ENCODE measurements around the gene CRY2.

CRY2 gene

DNA sequence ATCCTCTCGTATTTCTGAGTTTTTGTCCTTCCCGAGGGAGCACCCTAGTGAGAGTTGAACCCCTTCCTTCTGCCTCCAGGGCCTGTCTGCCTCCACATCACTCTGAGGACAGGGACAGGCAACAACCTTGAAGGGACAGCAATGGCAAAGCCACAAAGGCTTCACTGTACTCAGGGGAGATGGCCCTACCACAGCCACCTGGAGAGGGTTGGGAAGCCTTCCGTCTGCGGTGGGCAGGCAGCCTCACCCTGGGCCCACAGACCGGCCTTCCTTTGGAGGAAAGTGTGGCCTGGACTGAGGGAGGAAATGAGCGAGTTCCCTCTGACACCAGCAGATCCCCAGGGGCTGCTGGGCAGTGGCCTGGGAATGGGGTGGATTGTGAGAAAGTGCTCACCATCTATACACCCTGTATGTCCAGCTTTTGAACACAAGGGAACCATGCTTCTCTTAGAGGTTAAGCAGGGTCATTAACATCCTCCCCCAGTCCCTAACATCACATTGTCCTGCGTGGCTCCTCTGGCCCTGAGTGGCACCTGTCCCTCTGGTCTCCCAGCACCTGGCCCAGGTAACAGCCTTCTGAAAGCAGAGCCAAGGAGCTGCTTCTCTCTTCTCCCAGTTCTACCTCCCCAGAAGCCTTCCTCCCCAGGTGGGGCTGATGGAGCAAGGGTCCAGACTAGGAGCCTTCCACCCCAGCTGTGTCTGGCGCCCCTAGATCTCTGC is 35.5 kb upstream of the CRY2 start:
- Histone ChIP-seq H3K4me1 (ENCODE audit: control insufficient read depth in 2 of 2, insufficient read depth in 1 of 2, low read depth in 1 of 2, low read length in 2 of 2) (peaks cover 3 to 7% of the 10 kb centered on the region in 2 donors), H3K9me3 (replicated peaks in 1 of 2; ENCODE audit: control insufficient read depth in 2 of 2, insufficient read depth in 1 of 2, low read depth in 1 of 2, low read length in 2 of 2) (no peaks in the 10 kb centered on the region), H3K4ac (ENCODE audit: low read length) (no peak overlapping the region), H4K8ac (ENCODE audit: low read depth, low read length) (no peak overlapping the region), H2BK15ac (ENCODE audit: low read length) (no peak overlapping the region), H2BK12ac (ENCODE audit: low read length) (no peak overlapping the region), H3K18ac (ENCODE audit: low read length) (no peak overlapping the region), H2AFZ (ENCODE audit: low read length) (no peak overlapping the region), H3K14ac (ENCODE audit: low read length) (no peak overlapping the region), H3K9ac (ENCODE audit: low read depth, low read length, poor library complexity) (no peak overlapping the region), H3K4me3 (ENCODE audit: low read length in 2 of 2) (no peak overlapping the region), H3K4me2 (ENCODE audit: insufficient read depth, low read length, poor library complexity, severe bottlenecking) (no peak overlapping the region), H3K36me3 (replicated peaks in 1 of 2; ENCODE audit: control insufficient read depth in 2 of 2, insufficient read depth in 2 of 2, low read length in 2 of 2) (peaks cover 15 to 35% of the 10 kb centered on the region in 2 donors), H2AK5ac (ENCODE audit: low read depth, low read length) (no peak overlapping the region), H3K23ac (ENCODE audit: low read depth, low read length, poor library complexity) (no peak overlapping the region), H3K27me3 (ENCODE audit: control insufficient read depth in 3 of 3, insufficient read depth in 3 of 3, low read depth in 1 of 3, low read length in 3 of 3) (no peaks in the 10 kb centered on the region), H3K27ac (replicated peaks; ENCODE audit: low read length) (no peak overlapping the region), H2BK5ac (ENCODE audit: low read length) (no peak overlapping the region), H2BK120ac (ENCODE audit: low read depth, low read length) (no peak overlapping the region), H4K91ac (ENCODE audit: low read depth, low read length, poor library complexity) (no peak overlapping the region), H3K79me1 (ENCODE audit: low read depth, low read length) (peaks cover 3% of the 10 kb centered on the region)
- no CpG with 5 or more reads among the region's 8 CpGs for WGBS, 2 donors (ENCODE audit: extremely low coverage in 2 of 2, insufficient read length in 2 of 2, insufficient replicate concordance in 1 of 2)
- DNase-seq (ENCODE audit: low spot score): no peak

DNA sequence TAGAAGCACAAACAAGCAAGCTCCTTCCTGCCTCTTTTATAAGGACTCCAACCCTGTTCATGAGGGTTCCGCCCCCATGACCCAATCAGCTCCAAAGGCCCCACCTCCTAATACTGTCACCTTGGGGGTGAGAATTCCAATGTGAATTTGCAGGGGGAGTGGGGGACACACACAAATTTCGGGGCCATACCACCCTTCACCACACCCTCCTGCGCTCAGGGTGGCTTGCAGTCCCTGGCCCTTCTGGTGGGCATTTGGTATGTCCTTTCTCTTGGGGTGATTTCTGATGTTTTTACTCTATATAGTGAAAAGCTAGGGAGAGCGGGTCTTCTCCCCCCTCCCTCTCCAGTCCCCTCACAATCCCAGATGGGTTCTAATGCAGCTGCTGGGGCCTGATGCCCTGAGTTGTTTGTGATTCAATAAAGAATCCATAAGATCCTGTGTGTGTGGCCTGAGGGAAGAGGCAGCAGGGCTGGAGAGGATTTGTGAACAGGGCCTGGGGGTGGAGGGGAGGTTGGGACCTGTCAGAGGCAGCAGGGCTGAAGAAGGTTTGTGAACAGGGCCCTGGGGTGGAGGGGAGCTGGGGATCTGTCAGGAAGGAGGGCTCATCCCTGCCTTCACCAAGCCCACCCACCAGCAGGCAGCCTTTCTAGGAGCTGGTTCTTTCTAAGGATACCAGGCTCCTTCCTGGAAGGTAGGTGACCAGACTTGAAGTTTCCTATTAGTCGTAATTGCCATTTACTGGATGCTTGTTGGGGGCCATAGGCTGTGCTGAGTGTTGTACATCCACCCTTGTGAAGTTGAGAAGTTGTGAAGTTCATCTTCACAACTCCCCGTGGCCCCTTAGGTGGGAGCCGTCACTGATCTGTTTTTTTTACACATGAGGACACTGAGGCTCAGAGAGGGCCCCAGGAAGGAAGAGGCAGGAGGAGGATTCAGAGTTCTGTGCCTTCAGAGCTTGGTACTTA is 34.4 kb upstream of the CRY2 start:
- Histone ChIP-seq H4K91ac (ENCODE audit: low read depth, low read length, poor library complexity) (no peak overlapping the region), H3K4me2 (ENCODE audit: insufficient read depth, low read length, poor library complexity, severe bottlenecking) (no peak overlapping the region), H3K18ac (ENCODE audit: low read length) (no peak overlapping the region), H3K79me1 (ENCODE audit: low read depth, low read length) (peaks cover 3% of the 10 kb centered on the region), H2BK12ac (ENCODE audit: low read length) (no peak overlapping the region), H2BK5ac (ENCODE audit: low read length) (no peak overlapping the region), H3K4me1 (ENCODE audit: control insufficient read depth in 2 of 2, insufficient read depth in 1 of 2, low read depth in 1 of 2, low read length in 2 of 2) (peaks cover 2 to 3% of the 10 kb centered on the region in 2 donors), H4K8ac (ENCODE audit: low read depth, low read length) (no peak overlapping the region), H3K9me3 (replicated peaks in 1 of 2; ENCODE audit: control insufficient read depth in 2 of 2, insufficient read depth in 1 of 2, low read depth in 1 of 2, low read length in 2 of 2) (no peaks in the 10 kb centered on the region), H2BK120ac (ENCODE audit: low read depth, low read length) (no peak overlapping the region), H2AFZ (ENCODE audit: low read length) (no peak overlapping the region), H2BK15ac (ENCODE audit: low read length) (no peak overlapping the region), H2AK5ac (ENCODE audit: low read depth, low read length) (no peak overlapping the region), H3K4ac (ENCODE audit: low read length) (no peak overlapping the region), H3K23ac (ENCODE audit: low read depth, low read length, poor library complexity) (peak overlapping the region; percentile 11), H3K27me3 (ENCODE audit: control insufficient read depth in 3 of 3, insufficient read depth in 3 of 3, low read depth in 1 of 3, low read length in 3 of 3) (no peaks in the 10 kb centered on the region), H3K4me3 (ENCODE audit: low read length in 2 of 2) (no peak overlapping the region), H3K14ac (ENCODE audit: low read length) (no peak overlapping the region), H3K27ac (replicated peaks; ENCODE audit: low read length) (no peak overlapping the region), H3K9ac (ENCODE audit: low read depth, low read length, poor library complexity) (no peak overlapping the region), H3K36me3 (replicated peaks in 1 of 2; ENCODE audit: control insufficient read depth in 2 of 2, insufficient read depth in 2 of 2, low read length in 2 of 2) (peaks cover 15 to 35% of the 10 kb centered on the region in 2 donors)
- no peak for DNase-seq (ENCODE audit: low spot score)
- WGBS, 2 donors (ENCODE audit: extremely low coverage in 2 of 2, insufficient read length in 2 of 2, insufficient replicate concordance in 1 of 2): no CpG with 5 or more reads among the region's 7 CpGs

- no CpG with 5 or more reads among the region's 3 CpGs for WGBS, 2 donors (ENCODE audit: extremely low coverage in 2 of 2, insufficient read length in 2 of 2, insufficient replicate concordance in 1 of 2)
- no peak for DNase-seq (ENCODE audit: low spot score)
- no peak overlapping the region for H2BK15ac ChIP-seq (ENCODE audit: low read length)
Measured at GRCh38 chr11:45815747-45816146, 31.5 kb upstream of the CRY2 start.

GRCh38 chr11:45816614-45817013 is 30.7 kb upstream of the CRY2 start:
- no peak overlapping the region for H3K18ac ChIP-seq (ENCODE audit: low read length)
- H4K91ac ChIP-seq (ENCODE audit: low read depth, low read length, poor library complexity): no peak overlapping the region
- H3K4ac ChIP-seq (ENCODE audit: low read length): no peak overlapping the region
- H3K79me1 ChIP-seq (ENCODE audit: low read depth, low read length): no peaks in the 10 kb centered on the region
- peaks cover 6 to 8% of the 10 kb centered on the region in 2 donors for H3K36me3 ChIP-seq (replicated peaks in 1 of 2; ENCODE audit: control insufficient read depth in 2 of 2, insufficient read depth in 2 of 2, low read length in 2 of 2)
- peaks cover 0 to under 1% (median 0%) of the 10 kb centered on the region in 3 experiments for H3K27me3 ChIP-seq (ENCODE audit: control insufficient read depth in 3 of 3, insufficient read depth in 3 of 3, low read depth in 1 of 3, low read length in 3 of 3)
- no peak overlapping the region for H2BK120ac ChIP-seq (ENCODE audit: low read depth, low read length)
- no peak for DNase-seq (ENCODE audit: low spot score)
- no peak overlapping the region for H3K27ac ChIP-seq (replicated peaks; ENCODE audit: low read length)
- H4K8ac ChIP-seq (ENCODE audit: low read depth, low read length): no peak overlapping the region
- no peak overlapping the region for H2BK5ac ChIP-seq (ENCODE audit: low read length)
- H2BK12ac ChIP-seq (ENCODE audit: low read length): no peak overlapping the region
- H2AFZ ChIP-seq (ENCODE audit: low read length): no peak overlapping the region
- H3K4me3 ChIP-seq (ENCODE audit: low read length in 2 of 2): no peak overlapping the region
- H2AK5ac ChIP-seq (ENCODE audit: low read depth, low read length): no peak overlapping the region
- H3K23ac ChIP-seq (ENCODE audit: low read depth, low read length, poor library complexity): no peak overlapping the region
- WGBS, 2 donors (ENCODE audit: extremely low coverage in 2 of 2, insufficient read length in 2 of 2, insufficient replicate concordance in 1 of 2): no CpG with 5 or more reads among the region's 3 CpGs
- no peak overlapping the region for H3K4me2 ChIP-seq (ENCODE audit: insufficient read depth, low read length, poor library complexity, severe bottlenecking)
- H2BK15ac ChIP-seq (ENCODE audit: low read length): no peak overlapping the region
- no peaks in the 10 kb centered on the region for H3K9me3 ChIP-seq (replicated peaks in 1 of 2; ENCODE audit: control insufficient read depth in 2 of 2, insufficient read depth in 1 of 2, low read depth in 1 of 2, low read length in 2 of 2)
- H3K14ac ChIP-seq (ENCODE audit: low read length): no peak overlapping the region
- H3K9ac ChIP-seq (ENCODE audit: low read depth, low read length, poor library complexity): no peak overlapping the region
- H3K4me1 ChIP-seq (ENCODE audit: control insufficient read depth in 2 of 2, insufficient read depth in 1 of 2, low read depth in 1 of 2, low read length in 2 of 2): peaks cover 2 to 3% of the 10 kb centered on the region in 2 donors

More at GRCh38 chr11:45815747-45816146, 31.5 kb upstream of the CRY2 start:
- Histone ChIP-seq H2BK120ac (ENCODE audit: low read depth, low read length) (no peak overlapping the region), H3K14ac (ENCODE audit: low read length) (no peak overlapping the region), H3K23ac (ENCODE audit: low read depth, low read length, poor library complexity) (no peak overlapping the region), H3K9ac (ENCODE audit: low read depth, low read length, poor library complexity) (no peak overlapping the region), H2AK5ac (ENCODE audit: low read depth, low read length) (no peak overlapping the region), H3K4me3 (ENCODE audit: low read length in 2 of 2) (no peak overlapping the region), H2BK5ac (ENCODE audit: low read length) (no peak overlapping the region), H4K8ac (ENCODE audit: low read depth, low read length) (no peak overlapping the region), H3K4me1 (ENCODE audit: control insufficient read depth in 2 of 2, insufficient read depth in 1 of 2, low read depth in 1 of 2, low read length in 2 of 2) (peaks cover 2 to 3% of the 10 kb centered on the region in 2 donors), H3K4ac (ENCODE audit: low read length) (no peak overlapping the region), H3K4me2 (ENCODE audit: insufficient read depth, low read length, poor library complexity, severe bottlenecking) (no peak overlapping the region), H3K27ac (replicated peaks; ENCODE audit: low read length) (no peak overlapping the region), H2AFZ (ENCODE audit: low read length) (no peak overlapping the region), H2BK12ac (ENCODE audit: low read length) (no peak overlapping the region), H3K36me3 (replicated peaks in 1 of 2; ENCODE audit: control insufficient read depth in 2 of 2, insufficient read depth in 2 of 2, low read length in 2 of 2) (peaks cover 14 to 17% of the 10 kb centered on the region in 2 donors), H3K79me1 (ENCODE audit: low read depth, low read length) (no peaks in the 10 kb centered on the region), H3K18ac (ENCODE audit: low read length) (no peak overlapping the region), H4K91ac (ENCODE audit: low read depth, low read length, poor library complexity) (no peak overlapping the region), H3K27me3 (ENCODE audit: control insufficient read depth in 3 of 3, insufficient read depth in 3 of 3, low read depth in 1 of 3, low read length in 3 of 3) (no peaks in the 10 kb centered on the region), H3K9me3 (replicated peaks in 1 of 2; ENCODE audit: control insufficient read depth in 2 of 2, insufficient read depth in 1 of 2, low read depth in 1 of 2, low read length in 2 of 2) (no peaks in the 10 kb centered on the region)
